Spleen (tissue), 11 donors: ENCODE data around the gene SIGLEC15. TPM values are rescaled to one million over a fixed set of nuclear protein-coding genes. Genes with fewer than 3 reads are reported as not detected.

Experiments used
- DNase-seq: peaks from one replicate; pipeline ENCODE4 v3.0.0-alpha.2; 2020
- H3K27ac ChIP-seq, 8 donors: fragments of 200-600 bp; sonication (generic) in 7 of 8; 1 replicate in 4 of 8; 2 replicates in 4 of 8; pipeline versions ENCODE4 v1.5.0 to v1.8.0; 2016 to 2021; ENCODE audit warnings: inconsistent platforms in 4 of 8, mild to moderate bottlenecking in 4 of 8, moderate library complexity in 1 of 8
- H3K27me3 ChIP-seq, 7 donors: fragments of 200-600 bp; sonication (generic) in 6 of 7; replicated peaks in 1 of 7; 1 replicate in 4 of 7; 2 replicates in 3 of 7; pipeline versions ENCODE4 v1.5.0 to v1.8.0; 2016 to 2021; ENCODE audit warnings: inconsistent platforms in 3 of 7, mild to moderate bottlenecking in 1 of 7
- H3K36me3 ChIP-seq, 6 donors: fragments of 200-600 bp; sonication (generic) in 5 of 6; 1 replicate in 4 of 6; 2 replicates in 2 of 6; pipeline versions ENCODE4 v1.5.0 to v1.8.0; 2016 to 2021; ENCODE audit warnings: inconsistent platforms in 2 of 6
- H3K4me1 ChIP-seq, 6 donors: fragments of 200-600 bp; sonication (generic) in 5 of 6; 1 replicate in 3 of 6; 2 replicates in 3 of 6; pipeline versions ENCODE4 v1.5.0 to v1.8.0; 2016 to 2021; ENCODE audit warnings: inconsistent platforms in 3 of 6
- H3K4me3 ChIP-seq, 8 donors: fragments of 200-600 bp; sonication (generic) in 7 of 8; 1 replicate in 4 of 8; 2 replicates in 4 of 8; pipeline versions ENCODE4 v1.5.0 to v1.8.0; 2016 to 2021; ENCODE audit warnings: inconsistent platforms in 4 of 8, mild to moderate bottlenecking in 4 of 8, moderate library complexity in 2 of 8
- H3K9me3 ChIP-seq, 8 donors: fragments of 200-600 bp; sonication (generic) in 7 of 8; 1 replicate in 4 of 8; 2 replicates in 4 of 8; pipeline versions ENCODE4 v1.5.0 to v1.8.0; 2016 to 2021; ENCODE audit warnings: inconsistent platforms in 4 of 8
- CTCF ChIP-seq, 11 experiments: fragments of 200-600 bp in 7 of 11; fragments of 450-650 bp in 4 of 11; sonication (generic) in 4 of 11; IDR thresholded peaks in 8 of 11; conservative IDR thresholded peaks in 3 of 11; 1 replicate in 7 of 11; 2 replicates in 4 of 11; pipeline versions ENCODE4 v1.4.0 to v1.8.0; 2016 to 2021; ENCODE audit warnings: antibody characterized with exemption in 11 of 11, inconsistent platforms in 4 of 11, mild to moderate bottlenecking in 1 of 11
- POLR2A ChIP-seq, 3 donors: fragments of 450-650 bp; IDR thresholded peaks; one replicate each; pipeline ENCODE4 v1.5.1; 2017; ENCODE audit warnings: antibody characterized with exemption in 3 of 3, mild to moderate bottlenecking in 1 of 3
- POLR2AphosphoS5 ChIP-seq, 3 donors: sonication (generic); formaldehyde crosslinking; IDR thresholded peaks; one replicate each; pipeline ENCODE4 v1.5.1; 2017; ENCODE audit warnings: antibody characterized with exemption in 3 of 3
- WGBS, 5 donors: extraction: QIAGEN DNeasy Blood & Tissue Kit in 3 of 5; methylation state at CpG; one replicate each; pipeline versions ENCODE4 v1.1.5 to v1.1.7; 2013 to 2018; 5-methylcytosine and 5-hydroxymethylcytosine counted together
- intact Hi-C: fragments of 100-400 bp; cut with DNase I; formaldehyde crosslinking; loops from one replicate; pipeline ENCODE4 v1.15.0; 2023; ENCODE audit warnings: low total_unique reads
- polyA plus RNA-seq, 3 donors: library from polyadenylated mRNA; stranded (reverse); fragments of 200-250 nt; gene quantifications; one replicate each; pipeline ENCODE4 v1.2.1, GENCODE V29; 2013
- total RNA-seq, 7 donors: library from RNA; depleted of rRNA in 3 of 7; stranded (reverse); fragments of >200 nt in 3 of 7; fragmentation: NEBNext Ultra II Directional in 4 of 7; extraction: Animal tissue kit (Norgen Biotek cat#: 25700) in 4 of 7; gene quantifications; one replicate each; pipeline versions ENCODE4 v1.1.0 to v1.2.1, GENCODE V29; 2016 to 2021
- donor health status: healthy with polysubstance abuse.
- donor health status: DM: no; HTN: no; CAD: no; lungs with moderate emphysema.
- donor health status: DM: no; HTN: no; CAD: no.
- donor health status: Bipolar disorder and iron deficiency.
- donor health status: healthy.
- donor health status: DM: no; HTN: no; CAD: no.
- donor health status: DM: yes; HTN: yes; CAD: no.

SIGLEC15 gene
- total and polyA plus RNA-seq, 10 donors = 0.28 to 3.5 (median 1.4) TPM

GRCh38 chr18:45877403-45877802, 51.9 kb downstream of the SIGLEC15 start:
- no peak for TF ChIP-seq POLR2A (IDR thresholded peaks at IDR 0.05)
- TF ChIP-seq CTCF (IDR thresholded peaks at IDR 0.05 in 8 of 11, conservative IDR thresholded peaks at IDR 0.05 in 3 of 11) = no peak
- TF ChIP-seq POLR2AphosphoS5 (IDR thresholded peaks at IDR 0.05) = no peak
- Histone ChIP-seq H3K36me3 (peaks cover 4 to 100% (median 52%) of the 10 kb centered on the region in 6 donors), H3K9me3 (no peaks in the 10 kb centered on the region), H3K4me1 (peaks cover 4 to 39% (median 15%) of the 10 kb centered on the region in 6 donors), H3K27me3 (no peaks in the 10 kb centered on the region), H3K27ac (no peak overlapping the region), H3K4me3 (no peak overlapping the region)
- 92 to 99% (median 96%) methylated on average over 3 of the region's 3 CpGs for WGBS, 5 donors
- intact Hi-C loops = no loop called here
- no peak for DNase-seq

- peaks cover 4 to 23% (median 15%) of the 10 kb centered on the region in 6 donors for H3K4me1 ChIP-seq
- TF ChIP-seq POLR2A (IDR thresholded peaks at IDR 0.05) (no peak), POLR2AphosphoS5 (IDR thresholded peaks at IDR 0.05) (peak; percentile 36 to 77 (median 46)), CTCF (IDR thresholded peaks at IDR 0.05 in 8 of 11, conservative IDR thresholded peaks at IDR 0.05 in 3 of 11) (peak; percentile 86 to 100 (median 99))
- intact Hi-C loops = loop anchor here (10.0 kb wide), 1 partner anchor 215 kb away; no protein-coding TSS in a partner anchor
- H3K36me3 ChIP-seq = peaks cover 4 to 100% (median 58%) of the 10 kb centered on the region in 6 donors
- 37 to 48% (median 39%) methylated on average over 17 of the region's 17 CpGs for WGBS, 5 donors
- H3K4me3 ChIP-seq = no peak overlapping the region
- H3K27ac ChIP-seq = peak overlapping the region in 4 of 8 donors; percentile 6 to 46 (median 34)
- no peaks in the 10 kb centered on the region for H3K27me3 ChIP-seq
- DNase-seq = peak; percentile 94
- no peaks in the 10 kb centered on the region for H3K9me3 ChIP-seq
Measured at GRCh38 chr18:45879681-45880655, 54.5 kb downstream of the SIGLEC15 start.

GRCh38 chr18:45880876-45881558, 55.5 kb downstream of the SIGLEC15 start:
- no peak for DNase-seq
- peaks cover 4 to 99% (median 55%) of the 10 kb centered on the region in 6 donors for H3K36me3 ChIP-seq
- no peaks in the 10 kb centered on the region for H3K27me3 ChIP-seq
- no peak for TF ChIP-seq POLR2A (IDR thresholded peaks at IDR 0.05)
- TF ChIP-seq CTCF (IDR thresholded peaks at IDR 0.05 in 8 of 11, conservative IDR thresholded peaks at IDR 0.05 in 3 of 11) = no peak
- TF ChIP-seq POLR2AphosphoS5 (IDR thresholded peaks at IDR 0.05) = no peak
- WGBS, 5 donors = 89 to 94% (median 91%) methylated on average over 3 of the region's 3 CpGs
- peaks cover 4 to 16% (median 11%) of the 10 kb centered on the region in 6 donors for H3K4me1 ChIP-seq
- intact Hi-C loops = loop anchor here (10.0 kb wide), 1 partner anchor 216 kb away; no protein-coding TSS in a partner anchor
- no peaks in the 10 kb centered on the region for H3K9me3 ChIP-seq
- H3K27ac ChIP-seq = no peak overlapping the region
- no peak overlapping the region for H3K4me3 ChIP-seq
